ENCODE data around the gene SH3BGRL3. TPM values are rescaled to one million over a fixed set of nuclear protein-coding genes. Genes with fewer than 3 reads are reported as not detected.

The SH3BGRL3 gene
- polyA plus RNA-seq, 4 donors, result 90.9 to 238 (median 178) TPM

GRCh38 chr1:26269198-26269550, 10.7 kb upstream of the SH3BGRL3 start:
- H3K9me3 ChIP-seq (ENCODE audit: control insufficient read depth in 2 of 2, insufficient read depth in 1 of 2, low read depth in 1 of 2, low read length in 1 of 2), result peaks cover 0 to 13% of the 10 kb centered on the region in 2 donors
- H3K4me1 ChIP-seq (ENCODE audit: control insufficient read depth in 3 of 3, insufficient read depth in 2 of 3, low read depth in 1 of 3, low read length in 2 of 3), result no peaks in the 10 kb centered on the region
- no peaks in the 10 kb centered on the region for H3K27me3 ChIP-seq (ENCODE audit: control insufficient read depth in 3 of 3, insufficient read depth in 3 of 3, low read length in 3 of 3)
- peaks cover 3 to 28% (median 9%) of the 10 kb centered on the region in 3 donors for H3K36me3 ChIP-seq (ENCODE audit: control insufficient read depth in 3 of 3, insufficient read depth in 2 of 3, low read depth in 1 of 3, low read length in 3 of 3)
- no peak overlapping the region for H3K27ac ChIP-seq (ENCODE audit: low read depth in 1 of 3, low read length in 2 of 3)
- DNase-seq (no peak), FAIRE-seq (no peak)
- H3K4me3 ChIP-seq (ENCODE audit: low read depth in 1 of 3, low read length in 3 of 3), result no peak overlapping the region
- WGBS, 3 donors, result 98 to 99% (median 99%) methylated on average over 4 of the region's 4 CpGs

GRCh38 chr1:26274801-26275425, 5.0 kb upstream of the SH3BGRL3 start:
- peak overlapping the region in 1 of 3 donors; percentile 93 for H3K27ac ChIP-seq (ENCODE audit: low read depth in 1 of 3, low read length in 2 of 3)
- no peak for FAIRE-seq

GRCh38 chr1:26275580-26276431, 4.1 kb upstream of the SH3BGRL3 start:
- WGBS, 3 donors, result 20 to 21% (median 20%) methylated on average over 3 of the region's 3 CpGs
- H3K9me3 ChIP-seq (ENCODE audit: control insufficient read depth in 2 of 2, insufficient read depth in 1 of 2, low read depth in 1 of 2, low read length in 1 of 2), result no peaks in the 10 kb centered on the region
- peaks cover 22 to 50% (median 25%) of the 10 kb centered on the region in 3 donors for H3K4me1 ChIP-seq (ENCODE audit: control insufficient read depth in 3 of 3, insufficient read depth in 2 of 3, low read depth in 1 of 3, low read length in 2 of 3)
- peak; percentile 91 for DNase-seq
- FAIRE-seq, result no peak
- peak overlapping the region; percentile 92 to 96 (median 93) for H3K27ac ChIP-seq (ENCODE audit: low read depth in 1 of 3, low read length in 2 of 3)
- no peaks in the 10 kb centered on the region for H3K27me3 ChIP-seq (ENCODE audit: control insufficient read depth in 3 of 3, insufficient read depth in 3 of 3, low read length in 3 of 3)
- peaks cover 0 to 37% (median 2%) of the 10 kb centered on the region in 3 donors for H3K36me3 ChIP-seq (ENCODE audit: control insufficient read depth in 3 of 3, insufficient read depth in 2 of 3, low read depth in 1 of 3, low read length in 3 of 3)
- no peak overlapping the region for H3K4me3 ChIP-seq (ENCODE audit: low read depth in 1 of 3, low read length in 3 of 3)

More at GRCh38 chr1:26274801-26275425, 5.0 kb upstream of the SH3BGRL3 start:
- no peak for DNase-seq
- Histone ChIP-seq H3K9me3 (ENCODE audit: control insufficient read depth in 2 of 2, insufficient read depth in 1 of 2, low read depth in 1 of 2, low read length in 1 of 2) (no peaks in the 10 kb centered on the region), H3K4me3 (ENCODE audit: low read depth in 1 of 3, low read length in 3 of 3) (no peak overlapping the region), H3K27me3 (ENCODE audit: control insufficient read depth in 3 of 3, insufficient read depth in 3 of 3, low read length in 3 of 3) (no peaks in the 10 kb centered on the region), H3K36me3 (ENCODE audit: control insufficient read depth in 3 of 3, insufficient read depth in 2 of 3, low read depth in 1 of 3, low read length in 3 of 3) (peaks cover 0 to 36% (median 8%) of the 10 kb centered on the region in 3 donors), H3K4me1 (ENCODE audit: control insufficient read depth in 3 of 3, insufficient read depth in 2 of 3, low read depth in 1 of 3, low read length in 2 of 3) (peaks cover 22 to 44% (median 23%) of the 10 kb centered on the region in 3 donors)
- WGBS, 3 donors, result 77 to 86% (median 81%) methylated on average over 11 of the region's 11 CpGs

GRCh38 chr1:26276432-26276838, 3.5 kb upstream of the SH3BGRL3 start:
- Histone ChIP-seq H3K4me3 (ENCODE audit: low read depth in 1 of 3, low read length in 3 of 3) (no peak overlapping the region), H3K4me1 (ENCODE audit: control insufficient read depth in 3 of 3, insufficient read depth in 2 of 3, low read depth in 1 of 3, low read length in 2 of 3) (peaks cover 22 to 55% (median 29%) of the 10 kb centered on the region in 3 donors), H3K27ac (ENCODE audit: low read depth in 1 of 3, low read length in 2 of 3) (peak overlapping the region; percentile 92 to 96 (median 93)), H3K36me3 (ENCODE audit: control insufficient read depth in 3 of 3, insufficient read depth in 2 of 3, low read depth in 1 of 3, low read length in 3 of 3) (peaks cover 2 to 41% (median 2%) of the 10 kb centered on the region in 3 donors), H3K9me3 (ENCODE audit: control insufficient read depth in 2 of 2, insufficient read depth in 1 of 2, low read depth in 1 of 2, low read length in 1 of 2) (no peaks in the 10 kb centered on the region), H3K27me3 (ENCODE audit: control insufficient read depth in 3 of 3, insufficient read depth in 3 of 3, low read length in 3 of 3) (no peaks in the 10 kb centered on the region)
- peak in 1 of 2 donors; percentile 46 for DNase-seq
- no peak for FAIRE-seq
- 54 to 68% (median 64%) methylated on average over 2 of the region's 2 CpGs for WGBS, 3 donors

- H3K4me3 ChIP-seq (ENCODE audit: low read depth in 1 of 3, low read length in 3 of 3), result no peak overlapping the region
- no peaks in the 10 kb centered on the region for H3K9me3 ChIP-seq (ENCODE audit: control insufficient read depth in 2 of 2, insufficient read depth in 1 of 2, low read depth in 1 of 2, low read length in 1 of 2)
- H3K27ac ChIP-seq (ENCODE audit: low read depth in 1 of 3, low read length in 2 of 3), result peak overlapping the region; percentile 92 to 96 (median 93)
- FAIRE-seq (no peak), DNase-seq (peak; percentile 87 to 92)
- H3K36me3 ChIP-seq (ENCODE audit: control insufficient read depth in 3 of 3, insufficient read depth in 2 of 3, low read depth in 1 of 3, low read length in 3 of 3), result peaks cover 2 to 45% (median 2%) of the 10 kb centered on the region in 3 donors
- H3K27me3 ChIP-seq (ENCODE audit: control insufficient read depth in 3 of 3, insufficient read depth in 3 of 3, low read length in 3 of 3), result no peaks in the 10 kb centered on the region
- 27 to 57% (median 34%) methylated on average over 3 of the region's 3 CpGs for WGBS, 3 donors
- H3K4me1 ChIP-seq (ENCODE audit: control insufficient read depth in 3 of 3, insufficient read depth in 2 of 3, low read depth in 1 of 3, low read length in 2 of 3), result peaks cover 22 to 58% (median 29%) of the 10 kb centered on the region in 3 donors
These were observed 2.6 kb upstream of the SH3BGRL3 start for GRCh38 chr1:26277261-26277661.

- 0 to 62% (median 58%) methylated on average over 1 of the region's 1 CpG for WGBS, 3 donors
- Histone ChIP-seq H3K27me3 (ENCODE audit: control insufficient read depth in 3 of 3, insufficient read depth in 3 of 3, low read length in 3 of 3) (no peaks in the 10 kb centered on the region), H3K4me1 (ENCODE audit: control insufficient read depth in 3 of 3, insufficient read depth in 2 of 3, low read depth in 1 of 3, low read length in 2 of 3) (peaks cover 22 to 58% (median 29%) of the 10 kb centered on the region in 3 donors)
These were observed 2.2 kb upstream of the SH3BGRL3 start for GRCh38 chr1:26277719-26278118.

GRCh38 chr1:26278303-26278702, 1.6 kb upstream of the SH3BGRL3 start:
- Histone ChIP-seq H3K27me3 (ENCODE audit: control insufficient read depth in 3 of 3, insufficient read depth in 3 of 3, low read length in 3 of 3) (no peaks in the 10 kb centered on the region), H3K27ac (ENCODE audit: low read depth in 1 of 3, low read length in 2 of 3) (peak overlapping the region; percentile 92 to 96 (median 93)), H3K9me3 (ENCODE audit: control insufficient read depth in 2 of 2, insufficient read depth in 1 of 2, low read depth in 1 of 2, low read length in 1 of 2) (no peaks in the 10 kb centered on the region), H3K4me1 (ENCODE audit: control insufficient read depth in 3 of 3, insufficient read depth in 2 of 3, low read depth in 1 of 3, low read length in 2 of 3) (peaks cover 22 to 58% (median 29%) of the 10 kb centered on the region in 3 donors), H3K36me3 (ENCODE audit: control insufficient read depth in 3 of 3, insufficient read depth in 2 of 3, low read depth in 1 of 3, low read length in 3 of 3) (peaks cover 0 to 53% (median 2%) of the 10 kb centered on the region in 3 donors), H3K4me3 (ENCODE audit: low read depth in 1 of 3, low read length in 3 of 3) (no peak overlapping the region)
- WGBS, 3 donors, result 18 to 36% (median 22%) methylated on average over 4 of the region's 4 CpGs
- FAIRE-seq, result no peak
- peak; percentile 48 to 75 for DNase-seq

More at GRCh38 chr1:26277719-26278118, 2.2 kb upstream of the SH3BGRL3 start:
- Histone ChIP-seq H3K36me3 (ENCODE audit: control insufficient read depth in 3 of 3, insufficient read depth in 2 of 3, low read depth in 1 of 3, low read length in 3 of 3) (peaks cover 2 to 49% (median 2%) of the 10 kb centered on the region in 3 donors), H3K4me3 (ENCODE audit: low read depth in 1 of 3, low read length in 3 of 3) (no peak overlapping the region), H3K9me3 (ENCODE audit: control insufficient read depth in 2 of 2, insufficient read depth in 1 of 2, low read depth in 1 of 2, low read length in 1 of 2) (no peaks in the 10 kb centered on the region), H3K27ac (ENCODE audit: low read depth in 1 of 3, low read length in 2 of 3) (peak overlapping the region; percentile 92 to 96 (median 93))
- DNase-seq, result no peak
- no peak for FAIRE-seq

GRCh38 chr1:26278724-26279455, 996 bp upstream of the SH3BGRL3 start:
- 36 to 37% (median 37%) methylated on average over 9 of the region's 9 CpGs for WGBS, 3 donors
- DNase-seq, result peak; percentile 51 to 63
- Histone ChIP-seq H3K9me3 (ENCODE audit: control insufficient read depth in 2 of 2, insufficient read depth in 1 of 2, low read depth in 1 of 2, low read length in 1 of 2) (no peaks in the 10 kb centered on the region), H3K4me1 (ENCODE audit: control insufficient read depth in 3 of 3, insufficient read depth in 2 of 3, low read depth in 1 of 3, low read length in 2 of 3) (peaks cover 22 to 58% (median 29%) of the 10 kb centered on the region in 3 donors), H3K27me3 (ENCODE audit: control insufficient read depth in 3 of 3, insufficient read depth in 3 of 3, low read length in 3 of 3) (no peaks in the 10 kb centered on the region), H3K4me3 (ENCODE audit: low read depth in 1 of 3, low read length in 3 of 3) (peak overlapping the region in 2 of 3 donors; percentile 93 to 95), H3K36me3 (ENCODE audit: control insufficient read depth in 3 of 3, insufficient read depth in 2 of 3, low read depth in 1 of 3, low read length in 3 of 3) (peaks cover 0 to 59% (median 2%) of the 10 kb centered on the region in 3 donors), H3K27ac (ENCODE audit: low read depth in 1 of 3, low read length in 2 of 3) (peak overlapping the region; percentile 92 to 96 (median 93))
- FAIRE-seq, result no peak

Measured in small intestine (tissue), 7 donors.